ENCODE data around the gene RPUSD3. TPM values are rescaled to one million over a fixed set of nuclear protein-coding genes. Genes with fewer than 3 reads are reported as not detected.

The RPUSD3 gene
- total RNA-seq, 1 experiment from 2014 or later: 46.9 TPM

DNA sequence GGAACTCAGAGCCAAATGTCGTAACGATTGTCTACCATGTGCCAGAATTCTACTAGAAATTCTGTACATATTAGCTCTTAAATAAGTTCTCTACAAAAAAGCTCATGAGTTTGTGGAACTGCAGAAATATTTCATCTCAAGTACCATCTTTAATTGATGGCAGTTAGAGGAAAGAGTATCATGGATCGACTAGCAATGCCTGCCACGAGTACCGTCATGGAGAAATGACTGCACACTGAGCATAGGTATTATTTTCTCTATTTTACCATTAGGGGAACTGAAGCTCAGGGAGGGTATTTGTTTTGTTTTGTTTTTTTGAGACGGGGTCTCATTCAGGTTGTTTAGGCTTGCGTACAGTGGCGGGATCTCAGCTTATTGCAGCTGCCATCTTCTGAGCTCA is 2.8 kb downstream of the RPUSD3 start:
- Histone ChIP-seq H3K27ac (ENCODE audit: low read depth, low read length, poor library complexity, severe bottlenecking) (no peak overlapping the region), H3K4me3 (ENCODE audit: low read depth, low read length, poor library complexity, severe bottlenecking) (no peak overlapping the region), H3K9me3 (ENCODE audit: low read depth, low read length, poor library complexity, severe bottlenecking) (no peaks in the 10 kb centered on the region), H3K4me1 (ENCODE audit: insufficient read depth, low read length, poor library complexity, severe bottlenecking) (no peaks in the 10 kb centered on the region), H3K27me3 (replicated peaks; ENCODE audit: insufficient read depth, low read depth, low read length, poor library complexity) (no peaks in the 10 kb centered on the region), H3K36me3 (ENCODE audit: insufficient read depth, low read length, poor library complexity, severe bottlenecking) (peaks cover 26% of the 10 kb centered on the region)
- ChIA-PET CTCF (no interaction called here), POLR2A (ENCODE audit: low non-redundant PET) (no interaction called here)
- no TSS peak for BruUV-seq (replicated peaks)
- intact Hi-C loops (cut with micrococcal nuclease; ENCODE audit: unreplicated experiment): no loop called here
- DNase-seq (ENCODE audit: low spot score): no peak
- no peak for TF ChIP-seq EZH2 (IDR thresholded peaks at IDR 0.05; ENCODE audit: borderline replicate concordance, low read depth, low read length, poor library complexity, severe bottlenecking)
- TF ChIP-seq, protein P1, sequence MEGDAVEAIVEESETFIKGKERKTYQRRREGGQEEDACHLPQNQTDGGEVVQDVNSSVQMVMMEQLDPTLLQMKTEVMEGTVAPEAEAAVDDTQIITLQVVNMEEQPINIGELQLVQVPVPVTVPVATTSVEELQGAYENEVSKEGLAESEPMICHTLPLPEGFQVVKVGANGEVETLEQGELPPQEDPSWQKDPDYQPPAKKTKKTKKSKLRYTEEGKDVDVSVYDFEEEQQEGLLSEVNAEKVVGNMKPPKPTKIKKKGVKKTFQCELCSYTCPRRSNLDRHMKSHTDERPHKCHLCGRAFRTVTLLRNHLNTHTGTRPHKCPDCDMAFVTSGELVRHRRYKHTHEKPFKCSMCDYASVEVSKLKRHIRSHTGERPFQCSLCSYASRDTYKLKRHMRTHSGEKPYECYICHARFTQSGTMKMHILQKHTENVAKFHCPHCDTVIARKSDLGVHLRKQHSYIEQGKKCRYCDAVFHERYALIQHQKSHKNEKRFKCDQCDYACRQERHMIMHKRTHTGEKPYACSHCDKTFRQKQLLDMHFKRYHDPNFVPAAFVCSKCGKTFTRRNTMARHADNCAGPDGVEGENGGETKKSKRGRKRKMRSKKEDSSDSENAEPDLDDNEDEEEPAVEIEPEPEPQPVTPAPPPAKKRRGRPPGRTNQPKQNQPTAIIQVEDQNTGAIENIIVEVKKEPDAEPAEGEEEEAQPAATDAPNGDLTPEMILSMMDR (conservative IDR thresholded peaks at IDR 0.05; ENCODE audit: low read depth, low read length): no peak

- Histone ChIP-seq H3K27me3 (replicated peaks; ENCODE audit: insufficient read depth, low read depth, low read length, poor library complexity) (no peaks in the 10 kb centered on the region), H3K9me3 (ENCODE audit: low read depth, low read length, poor library complexity, severe bottlenecking) (no peaks in the 10 kb centered on the region), H3K4me3 (ENCODE audit: low read depth, low read length, poor library complexity, severe bottlenecking) (no peak overlapping the region), H3K4me1 (ENCODE audit: insufficient read depth, low read length, poor library complexity, severe bottlenecking) (no peaks in the 10 kb centered on the region), H3K36me3 (ENCODE audit: insufficient read depth, low read length, poor library complexity, severe bottlenecking) (peaks cover 26% of the 10 kb centered on the region), H3K27ac (ENCODE audit: low read depth, low read length, poor library complexity, severe bottlenecking) (no peak overlapping the region)
- TF ChIP-seq EZH2 (IDR thresholded peaks at IDR 0.05; ENCODE audit: borderline replicate concordance, low read depth, low read length, poor library complexity, severe bottlenecking): no peak
- TF ChIP-seq, protein P1 (conservative IDR thresholded peaks at IDR 0.05; ENCODE audit: low read depth, low read length): no peak
- DNase-seq (ENCODE audit: low spot score): no peak
- CTCF ChIA-PET: no interaction called here
- no TSS peak for BruUV-seq (replicated peaks)
- intact Hi-C loops (cut with micrococcal nuclease; ENCODE audit: unreplicated experiment): no loop called here
- POLR2A ChIA-PET (ENCODE audit: low non-redundant PET): no interaction called here
Measured at GRCh38 chr3:9838856-9839255, 5.0 kb downstream of the RPUSD3 start.

GRCh38 chr3:9837701-9838582 is 5.9 kb downstream of the RPUSD3 start:
- no TSS peak for BruUV-seq (replicated peaks)
- Histone ChIP-seq H3K27me3 (replicated peaks; ENCODE audit: insufficient read depth, low read depth, low read length, poor library complexity) (no peaks in the 10 kb centered on the region), H3K27ac (ENCODE audit: low read depth, low read length, poor library complexity, severe bottlenecking) (no peak overlapping the region), H3K4me3 (ENCODE audit: low read depth, low read length, poor library complexity, severe bottlenecking) (no peak overlapping the region), H3K9me3 (ENCODE audit: low read depth, low read length, poor library complexity, severe bottlenecking) (no peaks in the 10 kb centered on the region), H3K36me3 (ENCODE audit: insufficient read depth, low read length, poor library complexity, severe bottlenecking) (peaks cover 26% of the 10 kb centered on the region), H3K4me1 (ENCODE audit: insufficient read depth, low read length, poor library complexity, severe bottlenecking) (no peaks in the 10 kb centered on the region)
- DNase-seq (ENCODE audit: low spot score): no peak
- intact Hi-C loops (cut with micrococcal nuclease; ENCODE audit: unreplicated experiment): no loop called here
- POLR2A ChIA-PET (ENCODE audit: low non-redundant PET): no interaction called here
- CTCF ChIA-PET: no interaction called here
- TF ChIP-seq EZH2 (IDR thresholded peaks at IDR 0.05; ENCODE audit: borderline replicate concordance, low read depth, low read length, poor library complexity, severe bottlenecking): no peak
- TF ChIP-seq, protein P1 (conservative IDR thresholded peaks at IDR 0.05; ENCODE audit: low read depth, low read length): no peak
